Stimulated activated CD4-positive, alpha-beta T cell treated with anti-CD3 and anti-CD28 coated beads, Interleukin-1b, Interleukin-23, amount 100 ng/mL, for 1 hour (primary cell): ENCODE data around the gene ABCB9.

Source experiments
- DNase-seq, 2 donors: peaks; one replicate each; pipeline ENCODE4 v3.0.0-alpha.2; 2020; ENCODE audit warnings: low read depth in 2 of 2

ABCB9 gene

DNA sequence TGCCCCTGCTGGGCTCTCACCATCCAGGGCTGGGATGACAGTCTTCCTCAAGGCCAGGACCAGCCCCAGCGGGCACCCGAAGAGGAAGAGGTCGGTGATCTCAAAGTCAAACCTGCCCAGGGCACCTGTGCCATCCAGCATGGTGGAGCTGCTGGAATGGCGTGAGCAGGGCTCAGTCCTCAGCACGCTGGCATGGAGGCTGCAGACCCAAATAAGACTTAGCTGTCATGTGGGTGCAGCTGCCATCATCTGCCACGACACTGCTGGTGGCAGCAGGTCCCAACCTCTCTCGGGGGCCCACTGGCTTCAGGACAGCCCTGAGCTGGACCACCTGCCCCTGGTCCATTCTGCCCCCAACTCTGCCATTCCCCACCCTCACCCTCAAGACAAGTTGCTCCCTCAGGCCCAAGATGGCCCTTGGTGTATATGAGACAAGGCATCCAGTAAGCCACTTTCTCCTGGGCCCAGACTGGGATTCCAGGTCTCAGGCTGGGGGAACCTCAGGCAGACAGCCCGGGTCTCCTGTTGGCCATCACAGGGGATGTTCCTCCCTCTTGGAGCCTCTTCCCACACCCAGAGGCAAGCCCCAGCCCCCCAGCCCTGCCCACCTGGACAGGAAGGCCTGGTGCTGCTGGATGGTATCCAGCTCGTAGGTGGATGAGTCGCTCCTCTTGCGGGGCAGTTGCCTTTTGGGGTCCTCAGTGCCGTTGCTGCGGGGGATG lies 28.7 kb upstream of the ABCB9 start:
- no peak for DNase-seq

DNA sequence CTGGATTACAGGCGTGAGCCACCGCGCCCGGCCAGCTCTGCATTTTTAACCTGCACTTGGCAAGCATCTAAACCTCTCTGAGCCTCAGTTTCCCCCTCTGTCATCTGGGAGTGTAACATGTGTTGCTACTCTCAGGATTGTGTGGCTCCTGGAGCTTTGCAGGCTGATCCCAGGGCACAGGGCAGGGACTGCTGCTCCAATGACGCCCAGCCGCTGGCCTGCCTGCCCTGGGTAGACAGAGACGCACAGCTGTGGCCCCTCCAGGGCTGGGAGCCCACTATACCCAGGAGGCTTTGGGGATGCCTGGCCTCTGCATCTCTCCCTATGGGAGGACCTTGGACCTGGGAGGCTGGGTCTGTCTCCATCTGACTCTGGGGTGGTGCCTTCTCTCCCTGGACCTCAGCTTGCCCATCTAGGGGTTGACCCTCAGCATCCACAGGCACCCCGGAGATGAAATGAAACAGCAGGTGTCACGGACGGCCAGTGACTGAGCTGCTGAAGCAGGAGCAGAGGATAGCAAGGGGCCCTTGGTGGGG lies 27.9 kb upstream of the ABCB9 start:
- DNase-seq = no peak

GRCh38 chr12:122992386-122992785 lies 26.1 kb upstream of the ABCB9 start:
- DNase-seq = no peak

DNA sequence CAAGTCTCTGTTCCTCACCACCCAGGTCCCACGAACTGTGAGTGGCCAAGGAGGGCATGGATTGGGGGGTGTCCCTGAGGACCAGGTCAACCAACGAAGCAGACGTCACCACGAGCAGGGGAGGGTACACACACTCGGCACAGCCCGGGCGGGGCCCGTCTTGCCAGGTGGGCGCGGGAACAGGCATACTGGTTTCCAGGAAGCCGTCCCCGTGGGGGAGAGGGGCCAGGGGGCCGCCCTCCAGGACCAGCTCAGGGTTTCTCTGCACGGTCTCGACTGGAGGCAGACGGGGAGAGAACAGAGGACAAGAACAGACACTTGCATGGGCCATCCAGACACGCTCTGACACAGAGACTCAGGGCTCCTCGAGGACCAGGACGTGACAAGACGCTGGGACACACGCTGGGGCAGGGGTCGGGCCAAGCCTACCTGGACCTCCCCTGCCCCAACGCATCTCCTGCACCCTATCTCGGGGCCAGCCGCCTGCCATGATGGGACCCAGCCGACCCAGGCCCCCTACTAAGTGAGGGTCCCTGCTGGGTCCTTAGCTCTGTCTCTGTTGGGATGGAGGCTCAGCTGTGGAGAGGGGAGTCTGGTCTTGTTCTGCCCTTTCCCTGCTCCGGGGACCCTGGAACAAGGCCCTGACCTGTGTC lies 25.5 kb upstream of the ABCB9 start:
- no peak for DNase-seq

GRCh38 chr12:122990961-122991622 lies 24.8 kb upstream of the ABCB9 start:
- no peak for DNase-seq

GRCh38 chr12:122990561-122990960 lies 24.3 kb upstream of the ABCB9 start:
- no peak for DNase-seq

DNA sequence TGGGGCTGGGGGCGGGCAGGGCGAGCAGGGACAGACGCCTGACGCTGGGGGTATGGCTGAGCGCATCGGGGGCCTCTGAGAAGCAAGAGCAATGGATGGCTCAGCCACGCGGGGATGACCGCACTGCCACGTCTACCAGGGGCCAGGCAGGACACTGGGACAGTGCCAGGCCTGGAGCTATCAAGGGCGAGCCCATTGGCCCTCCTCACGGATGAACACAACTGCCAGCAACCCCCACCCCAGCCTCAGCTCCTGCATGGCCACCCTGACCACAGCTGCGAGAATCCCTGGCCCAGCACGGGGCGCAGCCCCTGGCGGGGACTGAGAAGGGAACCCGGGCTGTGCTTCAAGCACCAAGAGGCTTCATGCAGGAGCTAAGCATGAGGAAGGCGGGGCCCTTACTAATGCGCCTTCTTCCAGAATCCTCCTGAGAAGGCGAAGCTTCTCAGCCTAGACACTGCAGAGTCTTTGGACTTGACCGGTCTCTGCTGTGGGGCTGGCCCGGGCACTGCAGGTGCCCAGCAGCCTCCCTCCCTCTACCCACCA lies 23.7 kb upstream of the ABCB9 start:
- DNase-seq = no peak

DNA sequence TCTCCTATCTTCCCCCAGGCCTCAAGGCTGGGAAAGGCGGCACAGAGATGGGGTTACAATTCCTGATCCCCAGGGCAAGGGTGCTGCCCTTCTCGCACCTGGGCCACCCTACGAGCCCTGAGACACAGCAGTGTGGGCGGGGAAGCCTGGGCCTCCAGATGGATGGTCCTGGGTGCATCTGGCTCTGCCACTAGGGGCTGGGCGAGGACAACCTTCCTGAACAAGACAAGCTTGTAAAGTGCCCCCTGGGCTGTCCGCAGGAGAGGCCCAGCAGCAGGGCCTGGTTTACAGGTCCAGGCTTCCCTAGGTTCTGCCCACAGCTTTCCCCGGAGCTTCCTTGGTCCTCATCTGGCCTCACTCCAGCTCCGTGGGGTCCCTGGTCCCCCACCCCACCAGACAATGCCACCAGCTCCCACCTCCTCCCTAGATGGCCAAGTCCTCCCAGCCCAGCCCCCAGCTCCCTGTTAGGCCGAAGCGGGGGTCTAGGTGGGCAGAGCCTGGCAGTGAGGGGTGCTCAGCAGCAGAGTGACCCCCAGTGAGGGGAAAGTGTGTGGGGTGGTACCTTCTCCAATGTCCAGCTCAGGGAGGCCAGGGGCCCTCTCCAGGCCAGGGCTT lies 23.1 kb upstream of the ABCB9 start:
- no peak for DNase-seq

DNA sequence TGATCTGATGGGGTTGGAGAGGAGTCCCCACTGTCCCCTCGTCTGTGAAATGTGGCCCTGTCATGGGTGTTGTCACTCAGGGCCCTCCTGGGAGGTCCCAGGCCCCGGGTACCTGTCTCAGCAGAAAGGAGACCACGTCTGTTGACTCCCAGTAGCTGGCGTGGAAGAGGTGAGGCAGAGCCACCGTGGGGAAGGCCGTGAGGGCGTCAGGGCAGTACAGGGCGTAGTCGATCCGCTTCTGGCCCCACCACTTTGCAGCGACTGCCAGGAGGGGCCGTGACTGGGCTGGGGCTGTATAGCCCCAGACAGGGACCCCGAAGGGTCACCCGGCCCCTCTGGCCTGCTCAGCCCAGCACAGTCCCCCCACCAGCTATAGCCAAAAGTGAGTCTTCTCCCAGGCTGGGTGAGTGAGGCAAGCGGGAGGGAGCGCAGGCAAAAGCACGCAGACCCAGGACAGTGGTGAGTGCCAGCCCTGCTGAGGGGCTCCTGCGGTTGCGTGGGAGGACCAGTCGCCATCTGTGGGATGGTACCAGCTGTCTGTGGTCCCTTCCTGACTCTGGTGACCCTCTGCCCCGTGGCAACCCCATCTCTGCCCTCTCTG lies 22.4 kb upstream of the ABCB9 start:
- DNase-seq = no peak

- DNase-seq = no peak
Measured at GRCh38 chr12:122988036-122988435, 21.8 kb upstream of the ABCB9 start.

DNA sequence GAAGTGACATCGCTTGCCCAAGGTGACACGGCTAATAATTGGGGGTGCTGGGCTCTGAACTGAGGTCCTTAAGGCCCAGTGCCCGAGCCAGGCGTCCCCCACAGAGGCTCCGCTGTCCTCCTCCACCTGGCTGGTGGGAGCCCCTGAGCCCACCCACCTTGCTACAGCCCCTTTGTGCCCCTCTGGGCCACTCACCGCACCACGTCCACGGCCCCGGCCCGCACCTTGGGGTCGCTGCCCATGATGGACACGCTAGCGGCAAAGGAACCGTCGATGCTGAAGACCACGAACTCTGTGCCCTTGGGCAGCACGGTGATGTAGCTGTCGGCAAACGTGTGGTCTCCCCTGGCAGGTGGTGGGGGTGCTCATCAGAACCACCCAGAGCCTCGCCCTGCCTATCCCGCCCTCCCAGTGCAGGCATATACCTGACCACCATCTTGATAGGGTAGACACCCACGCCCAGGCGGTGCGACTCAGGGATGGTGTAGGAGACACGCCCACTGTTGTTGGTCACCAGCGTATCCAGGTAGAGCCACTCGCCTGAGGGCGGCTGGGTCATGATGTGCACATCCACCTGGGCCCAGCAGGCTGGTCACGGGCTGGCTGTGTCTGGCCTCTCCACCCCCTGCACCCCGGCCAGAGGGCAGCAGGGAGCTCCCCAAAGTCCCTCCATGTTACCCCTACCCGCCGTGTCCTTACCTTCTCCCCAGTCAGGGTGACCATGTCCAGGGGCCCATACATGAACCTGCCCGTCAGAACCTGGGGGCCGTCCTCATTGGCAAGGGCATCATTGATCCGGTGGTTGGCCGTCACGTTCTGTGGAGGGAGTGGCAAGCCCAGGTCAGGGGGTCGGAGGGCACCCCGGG lies 21.1 kb upstream of the ABCB9 start:
- DNase-seq = no peak

GRCh38 chr12:122986258-122986871 lies 20.1 kb upstream of the ABCB9 start:
- DNase-seq = no peak

DNA sequence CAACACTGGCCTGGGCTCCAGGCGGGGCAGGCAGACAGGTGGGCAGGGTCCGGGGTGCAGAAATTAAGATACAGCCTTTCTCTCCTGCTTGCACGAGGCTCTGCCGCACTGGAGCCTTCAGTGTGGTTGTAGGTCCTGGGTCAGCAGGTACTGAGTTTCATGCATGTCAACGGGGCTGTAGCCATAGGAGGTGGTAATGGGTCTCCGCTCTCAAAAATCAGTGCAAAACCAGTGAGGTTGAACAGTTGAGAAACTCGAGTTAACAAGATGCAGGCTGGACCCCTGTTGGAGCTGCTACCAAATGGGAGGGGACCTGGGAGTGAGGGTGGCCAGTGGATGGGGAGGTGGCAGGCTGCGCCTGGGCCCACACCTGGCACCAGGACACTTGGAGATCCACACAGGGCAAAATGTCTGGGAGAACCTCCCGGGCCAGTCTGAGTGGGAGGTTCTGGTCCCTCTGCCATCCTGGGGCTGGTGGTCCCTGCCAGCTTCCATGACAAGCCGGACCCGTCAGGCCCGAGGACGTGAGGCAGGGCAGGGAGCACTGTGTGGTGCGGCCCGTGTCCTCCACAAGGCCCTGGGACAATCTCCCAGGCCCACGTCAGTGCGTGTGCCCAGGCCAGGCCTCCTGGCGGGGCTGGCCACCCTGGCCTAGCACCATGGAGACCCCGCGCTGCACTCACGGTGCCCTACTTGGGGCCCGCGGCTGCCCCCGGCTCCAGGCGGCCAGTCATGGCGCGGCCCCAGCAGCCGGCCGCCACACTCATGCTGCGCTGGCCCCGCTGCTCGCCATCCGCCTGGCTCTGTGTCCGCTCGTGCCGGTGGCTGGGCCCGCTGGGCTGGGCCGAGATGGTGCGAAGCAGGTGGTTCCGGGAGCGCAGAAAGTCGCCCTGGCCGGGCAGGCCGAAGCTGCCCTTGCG lies 19.3 kb upstream of the ABCB9 start:
- no peak for DNase-seq

- no peak for DNase-seq
Measured at GRCh38 chr12:122984612-122985337, 18.5 kb upstream of the ABCB9 start.

DNA sequence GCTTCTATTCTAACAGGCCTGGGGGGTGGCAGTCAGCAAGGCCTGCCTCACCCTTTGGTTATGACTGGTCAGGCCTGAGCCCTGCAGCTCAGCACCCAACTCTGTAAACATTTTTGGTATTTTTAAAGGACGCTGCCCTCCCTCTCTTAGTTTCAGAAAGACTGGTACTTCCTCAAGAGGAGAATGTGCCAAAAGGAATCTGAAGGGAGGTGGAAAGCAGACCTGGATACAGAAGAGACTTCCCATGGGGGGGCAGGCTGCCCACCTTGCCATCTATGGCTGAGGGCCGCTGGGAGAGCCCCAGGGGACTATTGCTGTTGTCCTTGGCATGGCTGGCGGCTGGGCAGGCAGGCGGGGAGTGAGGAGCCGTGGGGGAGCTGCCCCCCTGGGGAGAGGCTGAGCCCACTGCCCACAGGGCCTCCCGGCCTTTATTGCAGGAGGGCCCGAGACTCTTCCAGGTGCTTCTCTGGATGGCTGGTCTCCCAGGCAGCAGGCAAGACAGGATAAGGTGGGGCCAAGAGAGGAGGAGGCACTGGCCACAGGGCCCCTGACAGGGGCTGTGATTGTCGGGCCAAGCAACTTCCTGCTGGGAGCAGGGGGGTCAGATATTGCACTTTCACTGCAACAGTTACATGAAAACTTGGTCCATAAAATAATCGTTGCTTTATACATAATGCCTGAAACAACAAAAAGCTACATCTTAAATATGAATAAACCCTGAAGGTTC lies 17.7 kb upstream of the ABCB9 start:
- no peak for DNase-seq

DNA sequence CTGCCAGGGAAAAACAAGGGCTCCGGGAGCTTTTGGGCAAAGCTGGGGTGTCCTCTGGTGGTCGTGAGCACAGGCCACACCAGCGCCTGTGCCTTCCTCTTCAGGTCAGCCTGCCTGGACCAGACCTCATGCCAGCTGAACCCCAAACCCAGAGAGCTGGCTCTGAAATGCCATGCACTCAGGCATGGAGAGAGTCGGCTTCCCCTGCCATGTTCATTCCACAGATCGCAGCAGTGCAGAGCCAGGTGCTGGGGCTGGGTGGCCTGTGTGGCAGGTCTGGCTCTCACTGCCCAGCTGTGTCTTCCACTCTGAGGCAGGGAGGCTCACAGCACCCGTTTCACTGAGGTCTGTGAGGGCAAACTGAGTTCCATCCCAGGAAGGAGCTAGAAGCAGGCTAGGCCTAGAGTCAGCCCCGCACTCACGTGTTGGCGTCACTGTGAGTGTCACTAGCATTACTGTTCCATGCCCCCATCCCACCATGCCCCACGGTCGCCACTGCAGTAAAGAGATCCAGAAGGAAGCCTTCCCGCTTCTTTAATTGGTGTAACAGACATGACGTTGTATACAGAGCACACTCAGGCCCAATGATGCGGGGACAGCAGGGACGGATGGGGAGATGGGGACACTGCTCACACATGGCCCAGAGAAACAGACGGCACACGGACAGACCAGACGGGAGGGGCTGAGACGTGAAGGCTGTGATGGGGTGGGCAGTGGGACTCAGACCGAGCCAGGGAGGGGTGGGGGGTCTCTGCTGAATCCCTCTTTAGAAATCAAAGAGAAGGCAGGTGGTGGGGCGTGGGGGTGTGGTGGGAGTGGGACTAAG lies 16.9 kb upstream of the ABCB9 start:
- DNase-seq = no peak

GRCh38 chr12:122982477-122982815 lies 16.2 kb upstream of the ABCB9 start:
- DNase-seq = no peak
